ENCODE data around the gene MRGPRD. TPM values are rescaled to one million over a fixed set of nuclear protein-coding genes. Genes with fewer than 3 reads are reported as not detected.

The MRGPRD gene
- total and polyA plus RNA-seq, 2 of the 13 experiments (the other 11 are each of a cell fraction or from before 2014, with no cell fraction given): not detected

DNA sequence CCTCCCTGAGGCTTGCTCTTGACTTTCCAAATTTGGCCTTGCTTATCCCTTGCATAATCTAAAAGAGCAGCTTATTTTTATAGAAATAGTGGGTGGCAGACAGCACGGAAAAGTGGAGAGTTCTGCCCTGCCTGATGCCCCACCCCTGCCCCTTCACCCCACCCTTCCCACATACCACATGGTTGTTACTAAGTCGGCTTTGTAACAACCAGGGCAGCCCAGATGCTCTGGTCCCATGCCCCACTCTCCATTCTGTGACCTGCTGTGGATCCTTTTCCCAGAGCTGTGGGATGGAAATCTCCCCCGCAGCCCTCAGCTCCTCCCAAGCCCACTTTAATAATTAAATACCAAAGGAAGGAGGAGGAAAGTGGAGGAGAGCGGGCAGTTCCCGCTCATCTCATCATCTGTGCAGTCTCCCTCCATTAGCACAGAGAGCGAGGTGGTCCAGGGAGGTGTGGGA lies 21.4 kb upstream of the MRGPRD start (continued):
- TF ChIP-seq, protein P1, sequence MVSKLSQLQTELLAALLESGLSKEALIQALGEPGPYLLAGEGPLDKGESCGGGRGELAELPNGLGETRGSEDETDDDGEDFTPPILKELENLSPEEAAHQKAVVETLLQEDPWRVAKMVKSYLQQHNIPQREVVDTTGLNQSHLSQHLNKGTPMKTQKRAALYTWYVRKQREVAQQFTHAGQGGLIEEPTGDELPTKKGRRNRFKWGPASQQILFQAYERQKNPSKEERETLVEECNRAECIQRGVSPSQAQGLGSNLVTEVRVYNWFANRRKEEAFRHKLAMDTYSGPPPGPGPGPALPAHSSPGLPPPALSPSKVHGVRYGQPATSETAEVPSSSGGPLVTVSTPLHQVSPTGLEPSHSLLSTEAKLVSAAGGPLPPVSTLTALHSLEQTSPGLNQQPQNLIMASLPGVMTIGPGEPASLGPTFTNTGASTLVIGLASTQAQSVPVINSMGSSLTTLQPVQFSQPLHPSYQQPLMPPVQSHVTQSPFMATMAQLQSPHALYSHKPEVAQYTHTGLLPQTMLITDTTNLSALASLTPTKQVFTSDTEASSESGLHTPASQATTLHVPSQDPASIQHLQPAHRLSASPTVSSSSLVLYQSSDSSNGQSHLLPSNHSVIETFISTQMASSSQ (IDR thresholded peaks at IDR 0.05; ENCODE audit: low read depth): no peak
- TF ChIP-seq, protein P1 (CRISPR knock-in tag; IDR thresholded peaks at IDR 0.05; ENCODE audit: borderline replicate concordance): no peak
- TF ChIP-seq, protein P2, sequence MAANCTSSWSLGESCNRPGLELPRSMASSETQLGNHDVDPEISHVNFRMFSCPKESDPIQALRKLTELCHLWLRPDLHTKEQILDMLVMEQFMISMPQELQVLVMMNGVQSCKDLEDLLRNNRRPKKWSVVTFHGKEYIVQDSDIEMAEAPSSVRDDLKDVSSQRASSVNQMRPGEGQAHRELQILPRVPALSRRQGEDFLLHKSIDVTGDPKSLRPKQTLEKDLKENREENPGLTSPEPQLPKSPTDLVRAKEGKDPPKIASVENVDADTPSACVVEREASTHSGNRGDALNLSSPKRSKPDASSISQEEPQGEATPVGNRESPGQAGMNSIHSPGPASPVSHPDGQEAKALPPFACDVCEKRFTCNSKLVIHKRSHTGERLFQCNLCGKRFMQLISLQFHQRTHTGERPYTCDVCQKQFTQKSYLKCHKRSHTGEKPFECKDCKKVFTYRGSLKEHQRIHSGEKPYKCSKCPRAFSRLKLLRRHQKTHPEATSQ (CRISPR knock-in tag; IDR thresholded peaks at IDR 0.05; ENCODE audit: borderline replicate concordance): no peak
- TF ChIP-seq ZSCAN21 (CRISPR knock-in tag; IDR thresholded peaks at IDR 0.05; ENCODE audit: borderline replicate concordance) (no peak), MXD4 (CRISPR knock-in tag; IDR thresholded peaks at IDR 0.05) (no peak), ZNF550 (CRISPR knock-in tag; IDR thresholded peaks at IDR 0.05; ENCODE audit: borderline replicate concordance) (no peak), CHCHD3 (CRISPR knock-in tag; IDR thresholded peaks at IDR 0.05) (no peak), SIN3B (IDR thresholded peaks at IDR 0.05; ENCODE audit: low read length) (no peak), ZNF737 (CRISPR knock-in tag; IDR thresholded peaks at IDR 0.05; ENCODE audit: borderline replicate concordance) (no peak), ZNF205 (CRISPR knock-in tag; IDR thresholded peaks at IDR 0.05) (no peak)
- TF ChIP-seq, protein P3, sequence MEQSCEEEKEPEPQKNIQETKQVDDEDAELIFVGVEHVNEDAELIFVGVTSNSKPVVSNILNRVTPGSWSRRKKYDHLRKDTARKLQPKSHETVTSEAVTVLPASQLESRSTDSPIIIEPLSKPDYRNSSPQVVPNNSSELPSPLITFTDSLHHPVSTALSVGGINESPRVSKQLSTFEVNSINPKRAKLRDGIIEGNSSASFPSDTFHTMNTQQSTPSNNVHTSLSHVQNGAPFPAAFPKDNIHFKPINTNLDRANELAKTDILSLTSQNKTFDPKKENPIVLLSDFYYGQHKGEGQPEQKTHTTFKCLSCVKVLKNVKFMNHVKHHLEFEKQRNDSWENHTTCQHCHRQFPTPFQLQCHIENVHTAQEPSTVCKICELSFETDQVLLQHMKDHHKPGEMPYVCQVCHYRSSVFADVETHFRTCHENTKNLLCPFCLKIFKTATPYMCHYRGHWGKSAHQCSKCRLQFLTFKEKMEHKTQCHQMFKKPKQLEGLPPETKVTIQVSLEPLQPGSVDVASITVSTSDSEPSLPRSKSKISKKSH (CRISPR knock-in tag; IDR thresholded peaks at IDR 0.05; ENCODE audit: borderline replicate concordance): no peak

Data from HepG2 (cell line).